ENCODE data around the gene OPN5.

- TF ChIP-seq CTCF (conservative IDR thresholded peaks at IDR 0.05 in 1 of 2, IDR thresholded peaks at IDR 0.05 in 1 of 2; ENCODE audit: low read depth in 1 of 2, low read length in 2 of 2) (no peak), EZH2 (IDR thresholded peaks at IDR 0.05; ENCODE audit: low read length, missing control alignments) (no peak)
Measured at GRCh38 chr6:47781732-47782131, at the start of gene OPN5.

Data from fibroblast of lung (primary cell).